Hematopoietic multipotent progenitor cell treated with erythropoietin and hydrocortisone succinate and interleukin-3 and kit ligand, for 17 days (in vitro differentiated cells): ENCODE data around the gene CYP1B1.
"Not testable (repeated sequence)": the region's sequence is repeated elsewhere in the genome, so short reads cannot be mapped to it uniquely, and the experiment has no call there.

Source experiments
- DNase-seq: peaks from one replicate; pipeline ENCODE4 v3.0.0-alpha.2; 2015; ENCODE audit warnings: low spot score

The CYP1B1 gene

GRCh38 chr2:38032946-38033345 lies 43.0 kb downstream of the CYP1B1 start:
- DNase-seq, result no peak

GRCh38 chr2:38030635-38031355 lies 45.2 kb downstream of the CYP1B1 start:
- DNase-seq, result no peak

- no peak for DNase-seq
These were observed 46.4 kb downstream of the CYP1B1 start for GRCh38 chr2:38029512-38029911.

- no peak for DNase-seq
These were observed 47.1 kb downstream of the CYP1B1 start for GRCh38 chr2:38028829-38029228.

GRCh38 chr2:38026846-38027245 lies 49.1 kb downstream of the CYP1B1 start:
- DNase-seq, result no peak

- no peak for DNase-seq
These were observed 54.4 kb downstream of the CYP1B1 start for GRCh38 chr2:38021589-38021988.

- DNase-seq, result not testable (repeated sequence)
These were observed 55.4 kb downstream of the CYP1B1 start for GRCh38 chr2:38020359-38021069.

- no peak for DNase-seq
These were observed 58.1 kb downstream of the CYP1B1 start for GRCh38 chr2:38017836-38018235.
